GM23338 (cell line): ENCODE data around the gene STK32C. TPM values are rescaled to one million over a fixed set of nuclear protein-coding genes. Genes with fewer than 3 reads are reported as not detected.

Experiments
- ATAC-seq: fragments of 200-7000 bp; cut with Tn5 transposase; 3 replicates; pipeline ENCODE4 v1.9.1; 2020
- DNase-seq: peaks from one replicate; pipeline ENCODE4 v3.0.0-alpha.2; 2015; ENCODE audit warnings: low spot score
- H2AFZ ChIP-seq: fragments of 200-600 bp; sonication (generic); 2 replicates; pipeline ENCODE4 v1.8.0; 2016; ENCODE audit warnings: antibody characterized with exemption, mild to moderate bottlenecking, moderate library complexity
- H3F3A ChIP-seq: fragments of 200-600 bp; sonication (generic); replicated peaks from 2 replicates; pipeline ENCODE4 v1.8.0; 2017; ENCODE audit warnings: antibody characterized with exemption, mixed run types, low read depth
- H3K27ac ChIP-seq: fragments of 200-600 bp; sonication (generic); 2 replicates; pipeline ENCODE4 v1.6.1; 2016; ENCODE audit warnings: low read depth
- H3K27me3 ChIP-seq: fragments of 200-600 bp; sonication (generic); 2 replicates; pipeline ENCODE4 v1.8.0; 2016; ENCODE audit warnings: mild to moderate bottlenecking, mixed run types, moderate library complexity; ENCODE audit not compliant: insufficient read depth
- H3K36me3 ChIP-seq: fragments of 200-600 bp; sonication (generic); 2 replicates; pipeline ENCODE4 v1.8.0; 2016; ENCODE audit warnings: mild to moderate bottlenecking; ENCODE audit not compliant: insufficient read depth
- H3K4me1 ChIP-seq: fragments of 200-600 bp; sonication (generic); 2 replicates; pipeline ENCODE4 v1.8.0; 2016; ENCODE audit warnings: mild to moderate bottlenecking, moderate library complexity; ENCODE audit not compliant: insufficient read depth
- H3K4me2 ChIP-seq: fragments of 200-600 bp; sonication (generic); 2 replicates; pipeline ENCODE4 v1.7.1; 2017; ENCODE audit warnings: mixed run types
- H3K4me3 ChIP-seq: fragments of 200-600 bp; sonication (generic); 2 replicates; pipeline ENCODE4 v1.6.1; 2016; ENCODE audit warnings: mixed run types
- H3K79me2 ChIP-seq: fragments of 200-600 bp; sonication (generic); replicated peaks from 2 replicates; pipeline ENCODE4 v1.8.0; 2017; ENCODE audit warnings: mild to moderate bottlenecking; ENCODE audit not compliant: insufficient read depth
- H3K9me2 ChIP-seq: fragments of 200-600 bp; sonication (generic); 2 replicates; pipeline ENCODE4 v1.8.0; 2017; ENCODE audit not compliant: insufficient read depth
- H4K20me1 ChIP-seq: fragments of 200-600 bp; sonication (generic); replicated peaks from 2 replicates; pipeline ENCODE4 v1.8.0; 2017; ENCODE audit warnings: mild to moderate bottlenecking; ENCODE audit not compliant: insufficient read depth
- H3K27ac Mint-ChIP-seq: 2 replicates; pipeline ENCODE4 v1.8.0; 2020; ENCODE audit warnings: inconsistent platforms, mild to moderate bottlenecking, moderate library complexity, mixed read lengths
- H3K27me3 Mint-ChIP-seq: 3 replicates; pipeline ENCODE4 v1.8.0; 2022; ENCODE audit warnings: low read depth, mild to moderate bottlenecking, moderate library complexity, mixed read lengths, inconsistent platforms; ENCODE audit not compliant: insufficient read depth, poor library complexity
- H3K36me3 Mint-ChIP-seq: 3 replicates; pipeline ENCODE4 v1.8.0; 2021; ENCODE audit warnings: low read depth, mild to moderate bottlenecking, inconsistent platforms, moderate library complexity, mixed read lengths
- H3K4me1 Mint-ChIP-seq: 3 replicates; pipeline ENCODE4 v1.8.0; 2020; ENCODE audit warnings: mild to moderate bottlenecking, inconsistent platforms, mixed read lengths
- H3K4me3 Mint-ChIP-seq: 3 replicates; pipeline ENCODE4 v1.8.0; 2021; ENCODE audit warnings: moderate library complexity, mild to moderate bottlenecking, inconsistent platforms, mixed read lengths
- H3K9me3 Mint-ChIP-seq: 3 replicates; pipeline ENCODE4 v1.8.0; 2020; ENCODE audit warnings: moderate library complexity, mild to moderate bottlenecking, inconsistent platforms, mixed read lengths
- CREB1 ChIP-seq: fragments of 250-450 bp; sonication (Bioruptor Pico); IDR thresholded peaks from 2 replicates; pipeline ENCODE4 v1.5.0; 2020; ENCODE audit warnings: low read depth, mild to moderate bottlenecking, moderate library complexity
- ETS1 ChIP-seq: IDR thresholded peaks from 2 replicates; pipeline ENCODE4 v1.6.1; 2016; ENCODE audit warnings: antibody characterized with exemption
- EZH2 ChIP-seq: fragments of 200-600 bp; sonication (generic); IDR thresholded peaks from one replicate; pipeline ENCODE4 v1.8.0; 2017; ENCODE audit warnings: antibody characterized with exemption, mild to moderate bottlenecking, low read depth; ENCODE audit not compliant: unreplicated experiment
- EZH2phosphoT487 ChIP-seq: fragments of 200-600 bp; sonication (generic); IDR thresholded peaks from one replicate; pipeline ENCODE4 v1.8.1; 2018; ENCODE audit warnings: antibody characterized with exemption; ENCODE audit not compliant: unreplicated experiment
- JUNB ChIP-seq: IDR thresholded peaks from one replicate; pipeline ENCODE4 v1.6.1; 2016; ENCODE audit warnings: antibody characterized with exemption; ENCODE audit not compliant: unreplicated experiment
- POLR2AphosphoS5 ChIP-seq: IDR thresholded peaks from 2 replicates; pipeline ENCODE4 v1.6.1; 2016; ENCODE audit warnings: antibody characterized with exemption, low read depth
- REST ChIP-seq: IDR thresholded peaks from one replicate; pipeline ENCODE4 v1.6.1; 2018; ENCODE audit warnings: antibody characterized with exemption; ENCODE audit not compliant: unreplicated experiment
- STAT1 ChIP-seq: IDR thresholded peaks from one replicate; pipeline ENCODE4 v1.6.1; 2016; ENCODE audit warnings: antibody characterized with exemption; ENCODE audit not compliant: unreplicated experiment
- ZNF114 ChIP-seq: fragments of 250-450 bp; sonication (Bioruptor Pico); IDR thresholded peaks from 2 replicates; pipeline ENCODE4 v1.5.0; 2020; ENCODE audit warnings: mild to moderate bottlenecking, moderate library complexity
- ZNF331 ChIP-seq: fragments of 250-450 bp; sonication (Bioruptor Pico); IDR thresholded peaks from 2 replicates; pipeline ENCODE4 v1.5.0; 2020; ENCODE audit warnings: low read depth, mild to moderate bottlenecking, moderate library complexity
- ZNF462 ChIP-seq: fragments of 250-450 bp; sonication (Bioruptor Pico); IDR thresholded peaks from 2 replicates; pipeline ENCODE4 v1.5.0; 2020; ENCODE audit warnings: mild to moderate bottlenecking, moderate library complexity
- polyA plus RNA-seq: library from polyadenylated mRNA; unstranded; fragments of >200 nt; fragmentation: Nextera tagmentation; extraction: Ambion mirVana; gene quantifications from 2 replicates; pipeline ENCODE4 v1.2.1, GENCODE V29; 2016
- total RNA-seq: library from RNA; depleted of rRNA; stranded (reverse); fragments of >200 nt; shearing (Covaris generic); gene quantifications from 2 replicates; pipeline ENCODE4 v1.2.3, GENCODE V29; 2014

STK32C gene
- total and polyA plus RNA-seq, 2 experiments from 2014 or later = 10.2 to 20.5 TPM

- Mint-ChIP-seq H3K36me3 (peaks cover 3% of the 10 kb centered on the region; the same call in 1 of the 3 replicates), H3K27me3 (peaks cover 24% of the 10 kb centered on the region), H3K4me3 (peak overlapping the region; percentile 95; the same call in 2 of the 3 replicates), H3K4me1 (peaks cover 51% of the 10 kb centered on the region), H3K9me3 (peaks cover 4% of the 10 kb centered on the region; the same call in 2 of the 3 replicates), H3K27ac (no peak overlapping the region)
- Histone ChIP-seq H3K4me1 (peaks cover 27% of the 10 kb centered on the region), H3K36me3 (no peaks in the 10 kb centered on the region), H3F3A (0 out of 2 replicates have a peak, but pooled peaks cover 7% of the 10 kb centered on the region), H3K27me3 (no peaks in the 10 kb centered on the region), H3K79me2 (peaks cover 30% of the 10 kb centered on the region), H2AFZ (no peak overlapping the region), H3K27ac (no peak overlapping the region), H3K9me2 (no peaks in the 10 kb centered on the region), H4K20me1 (no peaks in the 10 kb centered on the region; the same call in none of the 2 replicates), H3K4me2 (no peak overlapping the region), H3K4me3 (no peak overlapping the region)
- no peak for DNase-seq
- TF ChIP-seq POLR2AphosphoS5 = no peak
- TF ChIP-seq EZH2 = no peak
- TF ChIP-seq ETS1 = no peak
- TF ChIP-seq ZNF331 = no peak
- no peak for TF ChIP-seq ZNF114
- TF ChIP-seq STAT1 = no peak
- TF ChIP-seq CREB1 (CRISPR knock-in tag) = no peak
- no peak for TF ChIP-seq REST
- TF ChIP-seq ZNF462 (CRISPR knock-in tag) = no peak
- TF ChIP-seq EZH2phosphoT487 = no peak
- TF ChIP-seq JUNB = no peak
- ATAC-seq = no peak
Measured at GRCh38 chr10:132333386-132333785, 25.6 kb upstream of the STK32C start.
